ENCODE measurements around the gene FBXL20. TPM values are rescaled to one million over a fixed set of nuclear protein-coding genes. Genes with fewer than 3 reads are reported as not detected.

Gene FBXL20
- total and polyA plus RNA-seq, 9 of the 15 experiments (the other 6 are each of a cell fraction or from before 2014, with no cell fraction given), result 1.8 to 15.1 (median 5.6) TPM

- TF ChIP-seq RAD21 (CRISPR knock-in tag; conservative IDR thresholded peaks at IDR 0.05 in 1 of 2, IDR thresholded peaks at IDR 0.05 in 1 of 2), result 0 out of 4 replicates have a peak, but pooled peaks of 1 of the 2 experiments have one; percentile 9
- TF ChIP-seq THRB (CRISPR knock-in tag; conservative IDR thresholded peaks at IDR 0.05), result 0 out of 2 replicates have a peak, but pooled peaks have one; percentile 20
- TF ChIP-seq JUN (IDR thresholded peaks at IDR 0.05; ENCODE audit: borderline replicate concordance, low read depth, low read length), result peak; percentile 72
- TF ChIP-seq JUN (CRISPR knock-in tag; IDR thresholded peaks at IDR 0.05; ENCODE audit: borderline replicate concordance), result no peak
- peak; percentile 67; the same call in 1 of the 2 replicates for TF ChIP-seq JUND (IDR thresholded peaks at IDR 0.05; ENCODE audit: borderline replicate concordance, low read depth, low read length)
- peak; percentile 38; the same call in 1 of the 3 replicates for TF ChIP-seq JUND (tag; IDR thresholded peaks at IDR 0.05; ENCODE audit: borderline replicate concordance, low read depth, low read length)
- peak; percentile 54 for TF ChIP-seq ARID1B (IDR thresholded peaks at IDR 0.05)
- TF ChIP-seq ZNF134 (CRISPR knock-in tag; conservative IDR thresholded peaks at IDR 0.05), result no peak
- no peak for TF ChIP-seq ZNF224 (CRISPR knock-in tag; IDR thresholded peaks at IDR 0.05)
- TF ChIP-seq ZNF384 (IDR thresholded peaks at IDR 0.05; ENCODE audit: low read depth, low read length), result peak; percentile 54; the same call in 1 of the 2 replicates
- TF ChIP-seq ELF4 (CRISPR knock-in tag; IDR thresholded peaks at IDR 0.05), result no peak
- TF ChIP-seq NCOA1 (IDR thresholded peaks at IDR 0.05; ENCODE audit: low read depth), result no peak
- TF ChIP-seq POLR2AphosphoS5 (IDR thresholded peaks at IDR 0.05; ENCODE audit: control insufficient read depth, insufficient read depth, low read depth, low read length), result peak; percentile 18; the same call in 1 of the 2 replicates
- TF ChIP-seq ZNF24 (IDR thresholded peaks at IDR 0.05), result no peak
- no peak for TF ChIP-seq TARDBP (IDR thresholded peaks at IDR 0.05)
- no peak for TF ChIP-seq MED1 (CRISPR knock-in tag; IDR thresholded peaks at IDR 0.05; ENCODE audit: borderline replicate concordance)
- TF ChIP-seq STAT5B (CRISPR knock-in tag; IDR thresholded peaks at IDR 0.05), result no peak
These were observed 3.3 kb upstream of the FBXL20 start (continued) for GRCh38 chr17:39404542-39405378.
